ENCODE measurements around the gene NKIRAS1.
"Not testable (repeated sequence)": the region's sequence is repeated elsewhere in the genome, so short reads cannot be mapped to it uniquely, and the experiment has no call there.

Gene NKIRAS1

GRCh38 chr3:23869977-23870662 is 46.7 kb downstream of the NKIRAS1 start:
- no peak for DNase-seq (ENCODE audit: low spot score)

- DNase-seq (ENCODE audit: low spot score) = no peak
Observed at GRCh38 chr3:23867838-23868237, 49.0 kb downstream of the NKIRAS1 start.

GRCh38 chr3:23867400-23867799 is 49.4 kb downstream of the NKIRAS1 start:
- no peak for DNase-seq (ENCODE audit: low spot score)

- DNase-seq (ENCODE audit: low spot score) = peak; percentile 76
Observed at GRCh38 chr3:23865595-23866396, 51.0 kb downstream of the NKIRAS1 start.

- DNase-seq (ENCODE audit: low spot score) = no peak
Observed at GRCh38 chr3:23864931-23865330, 51.9 kb downstream of the NKIRAS1 start.

- DNase-seq (ENCODE audit: low spot score) = no peak
Observed at GRCh38 chr3:23863060-23863459, 53.7 kb downstream of the NKIRAS1 start.

GRCh38 chr3:23861689-23862088 is 55.1 kb downstream of the NKIRAS1 start:
- DNase-seq (ENCODE audit: low spot score) = no peak

- DNase-seq (ENCODE audit: low spot score) = no peak
Observed at GRCh38 chr3:23859839-23860382, 56.9 kb downstream of the NKIRAS1 start.

- DNase-seq (ENCODE audit: low spot score) = no peak
Observed at GRCh38 chr3:23859012-23859743, 57.6 kb downstream of the NKIRAS1 start.

- no peak for DNase-seq (ENCODE audit: low spot score)
Observed at GRCh38 chr3:23856286-23856685, 60.5 kb downstream of the NKIRAS1 start.

- DNase-seq (ENCODE audit: low spot score) = not testable (repeated sequence)
Observed at GRCh38 chr3:23849462-23849861, 67.3 kb downstream of the NKIRAS1 start.

- DNase-seq (ENCODE audit: low spot score) = no peak
Observed at GRCh38 chr3:23845326-23846216, 71.2 kb downstream of the NKIRAS1 start.

- DNase-seq (ENCODE audit: low spot score) = no peak
Observed at GRCh38 chr3:23843869-23844268, 72.9 kb downstream of the NKIRAS1 start.
